Measurements from ENCODE around the gene IL10RA.
A peak's percentile ranks its signal among the peaks of the same experiment; 100 is the strongest.

- TF ChIP-seq CTCF (IDR thresholded peaks at IDR 0.05 in 8 of 11, conservative IDR thresholded peaks at IDR 0.05 in 3 of 11) (no peak), POLR2A (IDR thresholded peaks at IDR 0.05) (no peak), POLR2AphosphoS5 (IDR thresholded peaks at IDR 0.05) (peak in 2 of 3 donors; percentile 6 to 48)
Observed at GRCh38 chr11:117996058-117996457, 9.9 kb downstream of the IL10RA start.

Data from spleen (tissue), 7 donors.